HEK293 (cell line): ENCODE data around the gene TMEM120A.

Experiments
- CTCF ChIA-PET: fragments of 350-600 bp; formaldehyde crosslinking; extraction: SDS; loops from one replicate; lab custom pipeline; 2021; ENCODE audit warnings: antibody characterized with exemption; lab: Yijun Ruan, JAX
- POLR2A ChIA-PET: fragments of 300-600 bp; formaldehyde crosslinking; extraction: SDS; loops from one replicate; lab custom pipeline; 2020; ENCODE audit warnings: antibody characterized with exemption, inconsistent platforms; lab: Yijun Ruan, JAX
- H3K27ac ChIP-seq: fragments of 200-500 bp; sonication (Bioruptor generic); 2 replicates; pipeline ENCODE4 v1.5.1; 2014; ENCODE audit warnings: low read depth, low read length, control low read depth, inconsistent platforms; ENCODE audit errors: extremely low read depth
- H3K36me3 ChIP-seq, 2 experiments: fragments of 200-500 bp in 1 of 2; sonication (Bioruptor generic) in 1 of 2; 1 replicate in 1 of 2; 2 replicates in 1 of 2; pipeline ENCODE4 v1.5.1; 2014 to 2017; ENCODE audit warnings: inconsistent platforms in 2 of 2, low read length in 2 of 2; ENCODE audit not compliant: control insufficient read depth in 2 of 2, insufficient read depth in 1 of 2
- H3K4me1 ChIP-seq: fragments of 200-500 bp; sonication (Bioruptor generic); 2 replicates; pipeline ENCODE4 v1.5.1; 2014; ENCODE audit warnings: mild to moderate bottlenecking, low read length, inconsistent platforms; ENCODE audit not compliant: control insufficient read depth, insufficient read depth
- H3K4me3 ChIP-seq: 2 replicates; pipeline ENCODE4 v1.5.1; 2011; ENCODE audit warnings: low read depth, mild to moderate bottlenecking, control low read depth, low read length, moderate library complexity
- H3K9me3 ChIP-seq: fragments of 200-500 bp; sonication (Bioruptor generic); 2 replicates; pipeline ENCODE4 v1.5.1; 2014; ENCODE audit warnings: low read depth, low read length, inconsistent platforms; ENCODE audit not compliant: control insufficient read depth, insufficient read depth
- ELK4 ChIP-seq: IDR thresholded peaks from 2 replicates; pipeline ENCODE4 v1.6.1; 2011; ENCODE audit warnings: mild to moderate bottlenecking, low read depth, low read length, borderline replicate concordance
- GLIS2 ChIP-seq: fragments of 450-650 bp; formaldehyde crosslinking; IDR thresholded peaks from 2 replicates; pipeline ENCODE4 v1.5.1; 2016; ENCODE audit warnings: missing biosample characterization, missing genetic modification characterization
- HIC1 ChIP-seq: fragments of 450-650 bp; formaldehyde crosslinking; IDR thresholded peaks from 2 replicates; pipeline ENCODE4 v1.5.1; 2016; ENCODE audit warnings: missing biosample characterization, missing genetic modification characterization
- INSM2 ChIP-seq: fragments of 450-650 bp; formaldehyde crosslinking; IDR thresholded peaks from 2 replicates; pipeline ENCODE4 v1.5.1; 2016; ENCODE audit warnings: missing biosample characterization, missing genetic modification characterization
- KLF16 ChIP-seq: fragments of 450-650 bp; formaldehyde crosslinking; IDR thresholded peaks from 2 replicates; pipeline ENCODE4 v1.5.1; 2017; ENCODE audit warnings: missing biosample characterization, missing genetic modification characterization
- RBAK ChIP-seq: fragments of 450-650 bp; formaldehyde crosslinking; IDR thresholded peaks from 2 replicates; pipeline ENCODE4 v1.5.1; 2016; ENCODE audit warnings: missing biosample characterization, missing genetic modification characterization
- REPIN1 ChIP-seq: fragments of 450-650 bp; formaldehyde crosslinking; IDR thresholded peaks from 2 replicates; pipeline ENCODE4 v1.5.1; 2017; ENCODE audit warnings: missing biosample characterization, missing genetic modification characterization, low read depth
- SALL2 ChIP-seq: fragments of 450-650 bp; formaldehyde crosslinking; IDR thresholded peaks from 2 replicates; pipeline ENCODE4 v1.5.0; 2017; ENCODE audit warnings: missing biosample characterization, mild to moderate bottlenecking, missing genetic modification characterization, borderline replicate concordance
- YY1 ChIP-seq: fragments of 450-650 bp; formaldehyde crosslinking; IDR thresholded peaks from 2 replicates; pipeline ENCODE4 v1.5.1; 2018; ENCODE audit warnings: missing biosample characterization, missing genetic modification characterization
- ZBTB17 ChIP-seq: fragments of 450-650 bp; formaldehyde crosslinking; IDR thresholded peaks from 2 replicates; pipeline ENCODE4 v1.5.1; 2016; ENCODE audit warnings: missing biosample characterization, missing genetic modification characterization
- ZBTB7A ChIP-seq: fragments of 450-650 bp; formaldehyde crosslinking; IDR thresholded peaks from 2 replicates; pipeline ENCODE4 v1.5.1; 2016; ENCODE audit warnings: low read depth, missing biosample characterization, missing genetic modification characterization
- ZEB2 ChIP-seq: fragments of 450-650 bp; formaldehyde crosslinking; IDR thresholded peaks from 2 replicates; pipeline ENCODE4 v1.5.1; 2016; ENCODE audit warnings: missing biosample characterization, missing genetic modification characterization
- ZNF175 ChIP-seq: fragments of 450-650 bp; formaldehyde crosslinking; IDR thresholded peaks from 2 replicates; pipeline ENCODE4 v1.5.1; 2016; ENCODE audit warnings: missing biosample characterization, missing genetic modification characterization
- ZNF214 ChIP-seq: fragments of 450-650 bp; formaldehyde crosslinking; IDR thresholded peaks from 2 replicates; pipeline ENCODE4 v1.5.1; 2017; ENCODE audit warnings: missing biosample characterization, mild to moderate bottlenecking, missing genetic modification characterization, borderline replicate concordance
- ZNF473 ChIP-seq: fragments of 450-650 bp; formaldehyde crosslinking; IDR thresholded peaks from 2 replicates; pipeline ENCODE4 v1.5.1; 2017; ENCODE audit warnings: missing biosample characterization, missing genetic modification characterization
- ZNF510 ChIP-seq: fragments of 450-650 bp; formaldehyde crosslinking; IDR thresholded peaks from 2 replicates; pipeline ENCODE4 v1.5.1; 2018; ENCODE audit warnings: mild to moderate bottlenecking, missing genetic modification characterization, missing biosample characterization; ENCODE audit not compliant: insufficient replicate concordance
- ZNF610 ChIP-seq: fragments of 450-650 bp; formaldehyde crosslinking; IDR thresholded peaks from 2 replicates; pipeline ENCODE4 v1.5.1; 2016; ENCODE audit warnings: missing biosample characterization, missing genetic modification characterization, borderline replicate concordance
- ZNF670 ChIP-seq: fragments of 450-650 bp; formaldehyde crosslinking; IDR thresholded peaks from 2 replicates; pipeline ENCODE4 v1.5.1; 2016; ENCODE audit warnings: missing biosample characterization, missing genetic modification characterization, low read depth
- ZSCAN30 ChIP-seq: fragments of 450-650 bp; IDR thresholded peaks from 2 replicates; pipeline ENCODE4 v1.5.1; 2018; ENCODE audit warnings: missing biosample characterization, mild to moderate bottlenecking, missing genetic modification characterization, moderate library complexity
- TF ChIP-seq, protein P1 (sequence below): fragments of 450-650 bp; IDR thresholded peaks from 2 replicates; pipeline ENCODE4 v1.5.1; 2018; ENCODE audit warnings: missing biosample characterization, missing genetic modification characterization
- TF ChIP-seq, protein P2 (sequence below): fragments of 450-650 bp; formaldehyde crosslinking; IDR thresholded peaks from 2 replicates; pipeline ENCODE4 v1.5.1; 2016; ENCODE audit warnings: missing biosample characterization, missing genetic modification characterization

The TMEM120A gene

DNA sequence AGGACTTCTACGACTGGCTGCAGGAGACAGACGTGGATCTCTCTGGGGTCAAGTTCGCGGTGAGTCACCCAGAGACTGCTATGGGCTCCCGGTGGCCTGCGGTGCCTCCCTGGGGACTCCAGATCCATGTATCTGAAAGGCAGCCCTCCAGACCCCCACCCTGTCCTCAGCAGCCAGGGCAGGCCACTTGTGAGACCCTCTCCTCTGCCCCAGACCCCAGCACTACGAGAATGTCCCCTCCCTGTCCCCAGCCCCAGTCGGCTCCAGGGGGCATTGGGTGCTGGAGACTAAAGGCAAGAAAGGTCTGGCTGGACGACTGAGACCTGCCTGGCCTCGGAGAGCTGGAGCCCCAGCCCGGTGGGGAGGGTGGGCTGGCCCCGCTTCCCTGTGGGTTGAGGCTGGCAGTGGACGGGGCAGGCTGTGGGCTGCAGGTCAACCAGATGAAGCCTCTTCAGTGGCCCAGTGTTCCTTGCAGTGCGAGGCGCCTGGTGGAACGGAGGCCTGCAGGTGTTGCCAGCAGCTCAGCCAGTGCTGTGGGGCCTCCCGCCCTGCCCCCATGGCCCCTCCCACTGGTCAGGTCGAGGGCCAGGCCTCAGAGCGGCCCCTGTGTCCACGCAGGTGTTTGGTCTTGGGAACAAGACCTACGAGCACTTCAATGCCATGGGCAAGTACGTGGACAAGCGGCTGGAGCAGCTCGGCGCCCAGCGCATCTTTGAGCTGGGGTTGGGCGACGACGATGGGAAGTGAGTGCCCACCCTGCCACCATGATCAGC lies 13.8 kb downstream of the TMEM120A start (continued):
- no peak for TF ChIP-seq ELK4
- no peak for TF ChIP-seq ZEB2 (tag by site-specific recombination)
- TF ChIP-seq, all 188 proteins: peak for 0

DNA sequence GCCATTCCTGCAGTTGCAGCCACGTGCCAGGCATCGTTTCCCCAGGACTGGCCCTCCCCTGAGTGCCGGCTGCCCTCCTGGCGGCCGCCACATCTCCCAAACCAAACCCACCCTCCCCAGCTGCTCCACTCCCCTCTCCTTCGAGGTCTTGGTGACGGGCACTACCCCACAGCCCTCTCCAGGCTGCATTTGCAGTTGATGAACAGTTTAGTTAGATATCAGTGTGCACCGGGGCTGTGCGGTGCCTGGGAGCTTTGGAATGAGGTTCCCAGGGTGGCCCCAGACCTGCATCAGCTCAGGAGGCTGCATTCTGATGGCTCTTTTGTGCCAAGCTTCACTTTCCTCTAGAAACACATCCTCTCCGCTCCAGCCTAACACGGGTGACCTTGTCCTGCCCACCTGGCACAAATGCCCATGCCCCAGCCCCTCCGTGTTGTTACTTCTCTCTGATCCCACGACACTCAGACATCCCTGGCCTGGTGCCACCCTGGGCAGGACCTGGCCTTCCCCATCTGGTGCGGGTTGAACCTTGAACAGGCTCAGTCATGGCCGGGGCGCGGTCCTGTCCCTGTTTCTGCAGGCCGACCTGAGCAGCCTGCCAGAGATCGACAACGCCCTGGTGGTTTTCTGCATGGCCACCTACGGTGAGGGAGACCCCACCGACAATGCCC lies 14.5 kb downstream of the TMEM120A start:
- TF ChIP-seq INSM2, result no peak
- TF ChIP-seq, protein P1, sequence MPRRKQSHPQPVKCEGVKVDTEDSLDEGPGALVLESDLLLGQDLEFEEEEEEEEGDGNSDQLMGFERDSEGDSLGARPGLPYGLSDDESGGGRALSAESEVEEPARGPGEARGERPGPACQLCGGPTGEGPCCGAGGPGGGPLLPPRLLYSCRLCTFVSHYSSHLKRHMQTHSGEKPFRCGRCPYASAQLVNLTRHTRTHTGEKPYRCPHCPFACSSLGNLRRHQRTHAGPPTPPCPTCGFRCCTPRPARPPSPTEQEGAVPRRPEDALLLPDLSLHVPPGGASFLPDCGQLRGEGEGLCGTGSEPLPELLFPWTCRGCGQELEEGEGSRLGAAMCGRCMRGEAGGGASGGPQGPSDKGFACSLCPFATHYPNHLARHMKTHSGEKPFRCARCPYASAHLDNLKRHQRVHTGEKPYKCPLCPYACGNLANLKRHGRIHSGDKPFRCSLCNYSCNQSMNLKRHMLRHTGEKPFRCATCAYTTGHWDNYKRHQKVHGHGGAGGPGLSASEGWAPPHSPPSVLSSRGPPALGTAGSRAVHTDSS (tag by site-specific recombination), result no peak
- no peak for TF ChIP-seq ZBTB7A (tag by site-specific recombination)
- Histone ChIP-seq H3K36me3 (peaks cover 0 to 31% of the 10 kb centered on the region in 2 experiments; a peak in 2 of 3 replicates), H3K9me3 (no peaks in the 10 kb centered on the region), H3K4me3 (no peak overlapping the region), H3K27ac (no peak overlapping the region), H3K4me1 (no peaks in the 10 kb centered on the region)
- ChIA-PET POLR2A (no interaction called here), CTCF (no interaction called here)

DNA sequence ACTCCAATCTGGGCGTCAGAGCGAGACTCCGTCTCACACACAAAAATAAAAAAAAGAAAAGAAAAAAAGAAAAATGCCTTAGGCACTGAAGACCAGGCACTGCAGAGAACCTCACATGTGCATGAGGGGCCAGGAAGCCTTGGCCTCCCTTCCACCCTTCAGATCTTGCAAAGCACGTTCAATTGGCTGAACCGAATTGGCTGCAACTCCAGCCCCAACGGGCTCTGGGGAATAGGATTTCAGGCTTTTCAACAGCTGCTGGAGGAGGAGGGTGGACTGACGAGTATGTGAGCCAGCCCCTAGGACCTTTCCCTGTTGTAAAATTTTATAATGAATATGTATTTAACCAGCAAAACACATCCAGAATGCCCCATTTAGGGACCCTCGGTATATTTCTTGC lies 16.7 kb downstream of the TMEM120A start:
- no peaks in the 10 kb centered on the region for H3K9me3 ChIP-seq
- no peak overlapping the region for H3K4me3 ChIP-seq
- peaks cover 3 to 22% of the 10 kb centered on the region in 2 experiments; a peak in 2 of 3 replicates for H3K36me3 ChIP-seq
- ChIA-PET CTCF (no interaction called here), POLR2A (no interaction called here)
- H3K4me1 ChIP-seq, result no peaks in the 10 kb centered on the region
- no peak overlapping the region for H3K27ac ChIP-seq
- TF ChIP-seq YY1 (tag by site-specific recombination), result no peak
- TF ChIP-seq HIC1 (tag by site-specific recombination), result no peak
- TF ChIP-seq RBAK (tag by site-specific recombination), result no peak
- TF ChIP-seq SALL2 (tag by site-specific recombination), result no peak
- TF ChIP-seq ZNF670, result no peak
- TF ChIP-seq GLIS2, result no peak
- TF ChIP-seq, protein P2, sequence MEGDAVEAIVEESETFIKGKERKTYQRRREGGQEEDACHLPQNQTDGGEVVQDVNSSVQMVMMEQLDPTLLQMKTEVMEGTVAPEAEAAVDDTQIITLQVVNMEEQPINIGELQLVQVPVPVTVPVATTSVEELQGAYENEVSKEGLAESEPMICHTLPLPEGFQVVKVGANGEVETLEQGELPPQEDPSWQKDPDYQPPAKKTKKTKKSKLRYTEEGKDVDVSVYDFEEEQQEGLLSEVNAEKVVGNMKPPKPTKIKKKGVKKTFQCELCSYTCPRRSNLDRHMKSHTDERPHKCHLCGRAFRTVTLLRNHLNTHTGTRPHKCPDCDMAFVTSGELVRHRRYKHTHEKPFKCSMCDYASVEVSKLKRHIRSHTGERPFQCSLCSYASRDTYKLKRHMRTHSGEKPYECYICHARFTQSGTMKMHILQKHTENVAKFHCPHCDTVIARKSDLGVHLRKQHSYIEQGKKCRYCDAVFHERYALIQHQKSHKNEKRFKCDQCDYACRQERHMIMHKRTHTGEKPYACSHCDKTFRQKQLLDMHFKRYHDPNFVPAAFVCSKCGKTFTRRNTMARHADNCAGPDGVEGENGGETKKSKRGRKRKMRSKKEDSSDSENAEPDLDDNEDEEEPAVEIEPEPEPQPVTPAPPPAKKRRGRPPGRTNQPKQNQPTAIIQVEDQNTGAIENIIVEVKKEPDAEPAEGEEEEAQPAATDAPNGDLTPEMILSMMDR (tag by site-specific recombination), result no peak
- TF ChIP-seq ZSCAN30, result no peak
- TF ChIP-seq KLF16 (tag by site-specific recombination), result no peak
- no peak for TF ChIP-seq REPIN1 (tag by site-specific recombination)
- TF ChIP-seq ZNF473 (tag by site-specific recombination), result no peak
- TF ChIP-seq ZNF175 (tag by site-specific recombination), result no peak
- TF ChIP-seq ZNF510 (tag by site-specific recombination), result no peak
- no peak for TF ChIP-seq ZNF214 (tag by site-specific recombination)
- no peak for TF ChIP-seq ZBTB17 (tag by site-specific recombination)
- TF ChIP-seq ZNF610 (tag by site-specific recombination), result no peak
